M059J (cell line): ENCODE results near the gene MRTO4. TPM values are rescaled to one million over a fixed set of nuclear protein-coding genes. Genes with fewer than 3 reads are reported as not detected.
"Not testable (repeated sequence)": the region's sequence is repeated elsewhere in the genome, so short reads cannot be mapped to it uniquely, and the experiment has no call there.

ENCODE experiments used
- DNase-seq: peaks from one replicate; pipeline ENCODE4 v3.0.0-alpha.2; 2012; ENCODE audit warnings: low read depth
- total RNA-seq: library from RNA; depleted of rRNA; stranded (reverse); fragments of >200 nt; shearing (Covaris generic); gene quantifications from 2 replicates; pipeline ENCODE4 v1.2.3, GENCODE V29; 2014; rRNA removed

MRTO4 gene
- total RNA-seq = 34.9 and 35.0 TPM in 2 replicates

DNA sequence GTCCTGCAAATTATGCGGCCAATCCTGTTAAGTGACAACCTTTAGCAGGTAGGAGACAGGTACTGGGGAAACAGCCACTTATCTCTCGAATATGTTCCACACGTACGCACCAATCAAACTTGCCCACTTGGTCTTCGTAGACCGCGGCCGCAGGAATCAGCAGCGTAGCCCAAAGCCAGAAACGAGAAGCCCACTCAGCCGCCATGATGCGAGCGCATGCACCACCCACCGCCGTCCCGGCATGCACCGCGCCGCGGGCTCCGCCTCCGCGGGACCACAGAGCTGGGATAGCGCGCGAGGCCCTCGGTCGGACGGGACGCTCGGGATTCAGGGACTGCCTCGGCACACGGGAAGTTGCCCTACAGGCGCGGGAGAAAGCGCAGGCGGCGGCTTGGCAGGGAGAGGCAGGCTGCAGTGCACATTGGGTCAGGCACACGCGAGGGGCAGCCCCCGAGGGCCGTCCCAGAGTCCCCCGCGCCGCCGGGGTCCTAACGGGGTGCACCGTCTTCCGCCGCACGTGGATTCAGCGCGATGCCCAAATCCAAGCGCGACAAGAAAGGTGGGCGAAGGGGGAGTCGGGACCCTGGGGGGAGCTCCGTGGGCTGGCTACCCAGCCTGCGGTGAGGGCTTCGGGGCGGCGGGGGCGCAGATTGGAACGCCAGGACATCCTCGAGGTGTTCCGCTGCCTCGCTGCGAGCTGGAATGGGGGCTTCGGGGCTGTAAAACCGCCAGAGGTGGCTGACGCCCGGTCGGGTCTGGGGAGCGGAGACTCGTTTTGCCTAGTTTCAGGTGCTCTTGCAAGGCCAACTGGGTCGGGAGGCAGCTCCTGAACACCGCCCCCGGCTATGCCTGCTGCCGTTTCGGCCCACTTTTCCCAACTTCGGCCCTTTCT, at the start of gene MRTO4, which contains the start of gene EMC1:
TSS of gene MRTO4 (plus strand) at position 501 of the 892 bp plus-strand sequence. CDS start at position 532, 31 bp downstream.
TSS of gene EMC1 (minus strand) at position 220 of the 892 bp plus-strand sequence. CDS start at position 205, 15 bp downstream.
- DNase-seq = peak; percentile 84

DNA sequence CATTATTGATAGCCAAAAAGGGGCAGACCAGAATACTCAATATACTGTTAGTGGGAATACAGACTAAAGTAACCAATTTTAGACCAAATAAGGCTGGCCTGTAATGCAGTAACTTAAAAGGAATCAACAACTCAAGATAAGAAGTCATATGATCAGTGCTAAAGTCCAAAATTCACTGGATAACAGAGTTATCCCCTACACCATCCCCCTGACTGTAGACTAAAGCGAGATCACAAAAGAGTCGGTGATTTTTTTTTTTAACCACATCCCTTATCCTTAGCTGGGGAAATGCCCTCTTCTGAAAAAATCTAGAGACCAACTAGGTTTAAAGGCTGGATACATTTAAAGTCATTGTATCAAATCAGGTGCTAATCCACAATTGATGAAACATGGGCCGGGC, 49.2 kb upstream of the MRTO4 start:
- no peak for DNase-seq

DNA sequence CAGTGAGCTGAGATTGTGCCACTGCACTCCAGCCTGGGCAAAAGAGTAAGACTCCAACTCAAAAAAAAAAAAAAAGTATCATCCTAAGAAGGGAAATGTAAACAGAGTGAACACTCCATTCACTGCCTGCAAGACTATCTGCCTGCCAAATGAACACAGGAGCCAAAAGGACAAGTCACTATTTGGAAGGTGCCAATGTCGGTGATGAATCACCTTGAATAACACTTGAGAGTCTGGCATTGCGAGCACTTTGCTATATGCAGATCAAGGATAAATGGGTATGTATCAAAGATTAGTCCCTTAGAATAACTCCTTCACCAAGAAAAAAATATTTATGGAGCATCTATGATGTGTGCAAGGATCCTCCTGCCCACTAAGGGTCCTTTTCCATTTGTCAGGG, 48.2 kb upstream of the MRTO4 start:
- peak; percentile 95 for DNase-seq

DNA sequence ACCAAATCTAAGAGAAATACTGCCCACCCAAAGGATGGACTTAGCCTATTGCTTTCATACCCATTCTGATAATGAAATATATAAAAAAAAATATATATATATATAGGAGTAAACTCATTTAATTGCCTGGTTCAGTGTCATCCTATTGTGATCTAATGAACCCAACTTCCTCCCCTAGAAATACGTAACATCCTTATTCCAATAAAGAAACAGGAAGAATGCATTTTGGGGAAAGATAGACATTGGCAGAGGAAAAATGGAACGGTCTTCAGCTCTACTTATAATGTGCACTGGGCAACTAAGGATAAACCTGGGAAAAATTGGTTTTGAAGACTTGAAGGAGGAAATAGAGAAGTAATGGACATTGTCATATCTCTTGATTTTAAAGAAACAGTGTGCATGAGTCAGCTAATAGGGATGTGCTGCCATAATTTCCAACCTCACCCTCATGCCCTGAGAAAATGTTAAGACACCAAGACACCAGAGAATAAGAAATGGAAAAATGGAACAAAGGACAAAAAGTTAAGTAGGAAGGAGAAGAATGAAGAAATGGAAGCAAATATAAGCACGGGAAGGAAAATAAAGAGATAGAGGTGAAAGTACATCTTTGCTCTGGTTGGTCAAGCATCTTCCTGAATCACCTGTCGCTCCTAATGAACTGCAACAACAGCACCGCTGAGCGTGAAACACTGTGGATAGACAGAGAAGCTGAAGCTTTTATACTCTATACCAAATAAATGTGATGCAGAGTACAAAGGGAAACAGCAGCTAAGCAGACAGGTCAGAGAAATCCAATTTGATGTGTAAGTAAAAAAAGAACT, 46.9 kb upstream of the MRTO4 start:
- peak; percentile 47 for DNase-seq

DNA sequence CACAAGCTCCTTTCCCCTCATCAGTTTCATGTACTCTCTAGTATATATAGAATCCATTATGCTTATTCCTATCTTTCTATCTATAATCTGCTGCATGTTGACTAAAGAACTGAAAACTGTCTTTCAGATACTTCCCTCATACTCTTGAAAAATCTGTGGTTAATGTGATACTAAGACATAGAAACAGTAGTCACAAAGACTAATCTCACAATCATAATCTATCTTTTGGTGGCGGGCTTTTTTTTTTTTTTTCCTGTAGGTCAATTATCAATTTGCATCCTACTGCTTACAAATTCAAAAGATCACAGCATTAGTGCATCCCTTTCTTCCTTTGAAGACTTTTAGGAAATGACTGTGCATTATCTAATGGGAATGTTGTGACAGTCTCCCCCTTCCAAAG, 46.2 kb upstream of the MRTO4 start:
- no peak for DNase-seq

DNA sequence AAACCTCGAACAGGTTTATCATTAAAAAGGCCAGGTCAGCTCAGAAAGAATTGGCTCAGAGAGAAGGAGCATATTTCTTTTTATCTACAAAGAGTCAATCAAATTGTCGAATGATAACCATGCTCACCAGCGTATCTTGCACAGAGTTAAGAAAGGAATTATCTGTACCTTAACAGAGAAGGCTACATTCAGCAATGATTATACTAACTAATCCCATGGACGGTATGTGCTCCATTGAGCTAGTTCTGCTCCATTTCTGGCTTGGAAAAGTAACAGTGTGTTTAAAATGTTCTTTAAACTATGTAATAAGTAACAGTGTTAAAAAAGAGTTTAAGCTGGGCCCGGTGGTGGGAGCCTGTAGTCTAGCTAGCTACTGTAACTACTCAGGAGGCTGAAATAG, 45.8 kb upstream of the MRTO4 start:
- no peak for DNase-seq

DNA sequence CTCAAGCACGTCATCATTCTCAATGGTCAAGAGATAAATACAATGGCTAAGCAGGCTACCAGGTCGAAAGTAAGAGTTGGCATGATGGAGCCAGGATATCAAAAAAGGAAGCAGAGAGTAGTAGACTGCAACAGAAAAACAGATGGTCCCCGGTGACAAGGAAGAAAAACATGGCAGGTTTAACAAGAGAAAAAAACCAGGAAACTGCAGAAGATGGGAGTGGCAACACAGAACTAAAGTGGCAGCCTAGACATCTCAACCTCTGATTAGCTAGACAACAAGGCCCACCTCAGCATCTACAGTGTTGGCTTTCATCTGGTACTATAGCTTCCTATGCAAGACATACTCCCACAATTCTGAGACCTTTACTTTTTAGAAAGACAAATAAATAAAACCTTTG, 44.7 kb upstream of the MRTO4 start:
- no peak for DNase-seq

DNA sequence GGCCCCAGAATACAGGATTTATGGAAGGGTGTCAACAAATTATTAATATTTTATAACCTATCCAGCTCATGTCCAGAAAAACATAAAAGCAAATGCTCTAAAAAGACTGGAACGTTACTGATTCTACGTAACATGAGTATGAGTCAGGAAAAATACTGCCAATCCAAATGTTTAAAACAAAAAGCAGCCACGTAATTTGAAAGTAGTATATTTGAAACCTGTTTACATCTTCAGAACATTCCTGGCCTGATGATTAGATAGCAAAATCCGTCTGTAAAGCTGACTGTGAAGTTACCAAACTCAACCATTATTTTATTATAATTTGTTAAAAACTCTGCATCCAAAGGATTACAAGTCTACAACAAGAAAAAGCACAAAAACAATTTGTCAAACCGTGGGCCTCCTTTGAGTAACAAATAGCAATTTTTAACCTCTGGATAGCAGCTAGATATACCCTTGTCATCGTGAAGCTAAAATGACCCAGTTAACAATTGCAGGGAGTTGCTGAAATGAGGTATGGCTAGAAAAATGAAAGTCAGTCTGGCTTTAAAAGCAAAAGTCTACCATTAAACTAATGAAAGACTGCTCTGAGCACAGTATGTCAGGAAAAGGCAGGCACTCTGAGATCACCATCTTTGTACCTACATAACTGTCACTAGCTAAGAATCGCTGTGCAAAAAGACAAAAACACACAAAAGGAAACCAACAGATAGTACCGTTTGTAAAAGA, 42.7 kb upstream of the MRTO4 start:
- peak; percentile 75 for DNase-seq

DNA sequence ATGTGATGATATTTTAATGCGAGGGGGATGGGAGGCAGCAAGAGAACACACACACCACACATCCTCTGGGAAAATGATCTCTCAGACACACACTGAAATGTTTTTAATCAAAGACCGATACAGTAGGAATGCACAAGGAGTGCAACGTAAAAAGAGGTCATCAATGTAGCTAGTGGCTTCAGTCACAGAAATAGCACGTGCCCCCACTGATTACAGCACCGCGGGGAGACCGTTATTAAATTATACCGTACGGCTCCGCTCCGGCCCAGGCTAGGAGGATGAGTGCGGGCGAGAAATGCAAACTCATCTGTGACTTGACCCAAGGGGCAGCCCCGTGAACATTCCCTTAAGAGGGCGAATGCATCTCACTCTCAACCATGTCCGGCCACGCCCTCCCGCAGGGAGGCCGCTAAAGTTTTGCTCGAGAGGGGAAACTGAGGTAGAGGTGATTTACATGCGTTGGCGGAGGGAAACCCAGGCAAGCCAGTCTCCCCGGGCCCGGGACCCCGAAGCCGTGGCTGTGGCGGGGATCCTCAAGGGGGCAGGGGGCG, 42.1 kb upstream of the MRTO4 start:
- DNase-seq = peak; percentile 54

DNA sequence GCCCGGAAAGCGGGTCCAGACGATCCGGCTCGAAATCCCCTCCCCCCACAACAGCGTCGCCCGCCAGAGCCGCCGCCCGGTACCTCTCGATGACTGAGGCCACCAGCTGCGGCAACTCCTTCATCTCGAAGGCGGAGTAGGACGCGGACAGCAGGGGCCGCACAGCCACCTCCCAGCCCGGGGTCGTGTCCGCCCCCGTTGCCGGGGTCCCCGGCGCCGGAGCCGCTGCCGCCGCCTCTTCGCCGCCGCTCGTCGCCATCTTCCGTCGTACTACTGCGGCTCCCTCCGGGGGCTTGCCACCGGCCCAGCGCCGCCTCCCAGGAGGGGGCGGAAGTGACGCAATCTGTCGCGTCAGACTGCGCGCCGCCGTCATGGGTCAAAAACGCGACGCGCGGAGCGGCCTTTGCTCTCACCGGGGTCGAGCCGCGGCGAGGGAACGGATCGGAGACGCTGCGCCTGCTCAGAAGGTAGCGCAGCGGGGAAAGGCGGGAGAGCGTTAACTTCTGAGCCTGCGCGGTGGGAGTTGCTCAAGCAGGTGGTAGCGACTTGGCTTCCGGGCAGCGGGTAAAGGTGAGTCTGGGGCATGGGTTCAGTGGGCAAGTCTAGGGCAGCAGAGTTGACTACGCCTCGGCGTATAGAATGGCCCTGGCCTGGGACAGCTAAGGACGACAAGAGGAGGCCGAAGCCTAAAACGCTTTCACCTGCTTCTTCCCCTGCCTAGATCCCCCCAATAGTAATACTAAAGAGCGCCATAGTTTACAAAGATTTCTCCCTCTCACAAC, 41.4 kb upstream of the MRTO4 start, which contains the start of gene UBR4:
TSS of gene UBR4 (minus strand) at position 277 of the 782 bp plus-strand sequence. CDS start at position 259, 18 bp downstream.
- DNase-seq = peak; percentile 94

DNA sequence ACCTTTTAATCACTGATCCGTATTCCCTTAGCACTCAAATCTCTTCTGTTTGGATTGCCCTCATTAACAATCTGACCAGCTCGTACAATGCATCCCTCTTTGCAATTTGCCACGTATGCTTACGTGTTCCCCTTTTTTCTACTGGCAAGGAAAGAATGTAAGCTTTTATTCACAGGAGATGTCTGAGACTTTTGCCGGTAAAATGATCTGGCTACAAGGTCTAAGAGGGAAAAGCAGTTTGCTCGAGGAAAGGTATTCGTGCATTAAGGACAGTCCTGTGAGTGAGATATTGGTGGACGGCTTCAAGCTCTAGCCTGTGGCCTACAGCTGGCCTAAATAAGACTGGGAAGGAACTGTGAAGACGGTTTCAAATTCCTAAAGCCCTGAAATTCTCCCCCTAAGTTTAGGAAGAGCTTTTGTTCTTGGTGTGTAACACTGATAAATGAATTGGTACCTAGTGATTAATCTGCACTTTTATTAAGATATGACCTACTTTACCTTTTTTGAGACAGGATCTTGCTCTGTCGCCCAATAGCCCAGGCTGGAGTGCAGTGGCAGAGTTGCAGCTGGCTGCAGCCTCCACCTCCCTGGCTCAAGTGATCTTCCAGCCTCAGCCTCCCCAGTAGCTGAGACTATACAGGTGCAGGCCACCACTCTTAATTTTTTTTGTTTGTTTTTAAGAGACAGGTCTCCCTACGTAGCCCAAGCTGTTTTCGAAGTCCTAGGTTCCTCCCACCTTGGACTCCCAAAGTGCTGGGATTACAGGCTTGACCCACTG, 40.6 kb upstream of the MRTO4 start:
- peak; percentile 24 for DNase-seq

DNA sequence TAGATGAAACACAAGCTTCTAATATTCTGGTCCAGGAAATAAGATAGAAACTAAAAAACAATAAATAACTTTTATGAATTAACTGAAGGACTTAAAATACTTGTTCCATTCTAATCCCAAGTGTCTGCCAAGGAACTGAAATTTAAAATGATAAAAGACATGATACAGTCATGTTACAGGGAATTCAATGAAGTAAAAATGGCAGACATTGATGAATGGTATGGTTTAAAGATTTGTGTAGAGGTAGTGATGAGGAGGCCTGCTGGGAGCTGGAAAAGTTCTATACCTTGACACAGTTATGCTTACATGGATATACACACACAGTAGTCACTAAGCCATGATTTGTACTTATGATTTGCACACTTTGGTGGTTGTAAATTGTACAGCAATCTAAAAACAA, 39.4 kb upstream of the MRTO4 start:
- no peak for DNase-seq

DNA sequence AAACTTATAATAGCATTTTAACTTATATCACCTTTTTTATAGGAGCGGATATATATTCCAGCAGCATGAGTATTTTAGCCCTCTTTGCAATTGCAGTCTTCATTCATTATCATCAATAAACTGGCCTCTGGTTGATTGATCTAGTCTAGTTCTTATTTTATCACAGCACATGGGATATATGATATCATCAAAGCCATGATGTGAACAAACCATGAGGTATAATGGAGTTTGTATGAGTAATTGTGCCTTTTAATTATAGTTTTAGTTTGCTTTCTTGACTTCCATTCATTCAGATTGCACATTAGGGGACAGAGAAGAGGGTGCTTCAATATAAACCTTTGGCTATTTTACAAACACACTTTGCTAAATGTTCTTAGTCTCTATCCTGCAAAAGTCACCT, 38.0 kb upstream of the MRTO4 start:
- no peak for DNase-seq

DNA sequence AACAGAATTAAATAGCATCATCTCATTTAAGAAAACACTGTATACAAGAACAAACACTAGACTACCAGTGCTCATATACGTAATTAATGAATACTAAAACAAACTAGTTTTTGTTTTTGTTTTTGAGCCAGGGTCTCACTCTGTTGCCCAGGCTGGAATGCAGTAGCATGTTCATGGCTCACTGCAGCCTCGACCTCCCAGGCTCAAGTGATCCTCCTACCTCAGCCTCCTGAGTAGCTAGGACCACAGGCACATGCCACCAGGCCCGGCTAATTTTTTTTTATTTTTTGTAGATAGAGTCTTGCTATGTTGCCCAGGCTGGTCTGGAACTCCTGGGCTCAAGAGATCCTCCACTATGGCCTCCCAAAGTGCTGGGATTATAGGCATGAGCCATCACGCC, 35.0 kb upstream of the MRTO4 start:
- not testable (repeated sequence) for DNase-seq

DNA sequence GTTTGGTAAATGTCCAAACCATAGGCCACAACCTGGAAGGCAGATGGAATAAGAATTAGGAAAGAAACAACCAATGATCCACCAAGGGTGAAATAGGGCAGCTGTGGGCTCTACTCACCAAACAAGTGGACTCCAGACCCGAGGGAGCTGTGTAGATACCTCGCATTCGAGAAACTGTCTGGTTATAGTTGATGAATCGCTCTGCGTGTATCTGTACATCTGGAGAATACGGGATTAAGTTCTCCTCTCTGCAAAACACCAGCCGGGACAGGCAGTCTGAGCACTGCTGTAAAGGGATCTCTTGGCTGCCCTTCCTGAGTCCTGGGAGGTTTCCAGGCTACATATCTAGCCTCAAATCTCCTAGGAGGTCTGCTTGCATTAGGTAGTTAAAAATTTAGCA, 32.2 kb upstream of the MRTO4 start:
- no peak for DNase-seq

DNA sequence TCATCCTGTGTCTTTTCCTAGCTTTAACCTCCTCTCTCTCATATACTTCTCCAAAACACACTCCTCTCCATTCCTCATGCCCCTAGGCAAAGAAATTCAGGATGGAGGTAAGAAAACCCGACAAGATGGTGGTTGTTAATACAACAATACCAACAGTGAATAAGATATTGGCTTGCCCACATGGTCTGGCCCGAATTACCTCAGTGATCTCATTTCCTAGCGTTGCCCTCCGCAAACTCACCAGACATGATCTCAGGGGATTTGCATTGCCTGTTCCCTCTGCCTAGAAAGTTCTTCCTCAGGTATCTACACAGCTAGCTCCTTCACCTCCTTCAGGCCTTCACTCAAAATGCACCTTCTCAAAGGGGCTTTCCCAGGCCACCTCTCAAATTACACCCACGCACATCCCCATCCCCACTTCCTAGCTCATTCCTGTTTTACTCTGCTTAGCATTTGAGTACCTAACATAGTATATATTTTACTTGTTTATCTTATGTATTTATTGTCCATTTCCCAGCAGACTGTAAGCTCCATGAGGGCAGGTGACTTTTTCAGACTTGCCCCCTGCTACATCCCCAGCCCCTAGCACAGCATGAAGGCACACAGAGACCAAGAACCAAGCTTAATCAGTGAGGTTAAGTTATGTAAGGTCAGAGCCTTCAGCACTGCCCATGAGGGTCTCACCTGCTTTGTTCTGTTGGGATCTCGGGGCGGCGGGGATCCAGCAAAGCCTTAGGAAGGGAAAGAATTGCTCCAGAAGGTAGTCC, 31.3 kb upstream of the MRTO4 start:
- no peak for DNase-seq

DNA sequence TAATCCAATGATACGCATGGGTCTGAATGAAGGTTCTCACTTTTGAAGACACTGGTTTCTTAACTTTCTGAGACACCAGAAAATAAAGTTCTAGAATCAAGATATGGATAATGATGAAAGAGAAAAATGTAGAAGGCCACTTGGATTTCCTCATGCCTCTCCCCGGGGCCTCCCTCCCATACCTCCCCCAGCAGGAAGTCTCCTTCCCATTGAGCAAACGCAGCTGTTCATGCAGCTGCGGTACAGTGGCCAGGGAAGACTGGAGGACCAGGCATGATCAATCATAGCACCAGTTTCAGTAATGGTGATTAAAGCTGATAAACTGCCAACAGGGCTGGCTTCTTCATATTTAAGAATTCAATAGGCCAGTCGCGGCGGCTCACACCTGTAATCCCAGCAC, 30.6 kb upstream of the MRTO4 start:
- no peak for DNase-seq

DNA sequence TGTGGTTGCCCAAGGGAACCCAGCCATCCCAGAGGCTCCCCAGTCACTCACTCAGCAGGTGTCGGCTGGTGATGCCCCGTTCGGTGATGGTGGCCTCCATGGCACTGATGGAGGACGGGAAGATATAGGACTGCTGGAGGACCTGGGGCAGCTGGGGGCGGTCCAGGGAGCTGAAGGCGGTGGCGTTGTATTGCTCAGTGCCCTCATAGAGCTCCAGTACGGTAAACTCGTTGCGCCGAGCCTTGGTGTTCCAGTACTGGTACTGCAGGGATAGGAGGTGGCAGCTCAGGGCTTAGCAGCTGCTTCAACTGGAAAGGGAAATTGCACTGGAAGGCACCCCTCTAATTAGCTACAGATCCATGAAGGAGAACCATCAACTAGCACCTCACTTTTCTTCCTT, 29.0 kb upstream of the MRTO4 start:
- no peak for DNase-seq
